MCF 10A (cell line): ENCODE measurements around the gene PTAFR. TPM values are rescaled to one million over a fixed set of nuclear protein-coding genes. Genes with fewer than 3 reads are reported as not detected.
A peak's percentile ranks its signal among the peaks of the same experiment; 100 is the strongest.

Experiments
- BruUV-seq: library from RNA; stranded (reverse); fragments of 400-500 nt; replicated peaks from 2 replicates; lab custom pipeline; 2021; lab: Mats Ljungman, UMichigan
- CTCF ChIA-PET: fragments of 300-600 bp; sonication (Branson Sonifier 250); formaldehyde crosslinking; extraction: SDS; loops from one replicate; lab custom pipeline; 2021; ENCODE audit warnings: antibody characterized with exemption, inconsistent platforms; lab: Yijun Ruan, JAX
- POLR2A ChIA-PET: fragments of 300-600, 350-650 bp; sonication (Branson Sonifier 250); formaldehyde crosslinking; extraction: SDS; loops from one replicate; lab custom pipeline; 2020; ENCODE audit warnings: antibody characterized with exemption, inconsistent platforms; lab: Yijun Ruan, JAX
- DNase-seq: peaks from one replicate; pipeline ENCODE4 v3.0.0-alpha.2; 2018; ENCODE audit not compliant: unreplicated experiment
- H3K27ac Mint-ChIP-seq: one replicate; pipeline ENCODE4 v1.8.0; 2022; ENCODE audit warnings: mild to moderate bottlenecking, low read depth, mixed read lengths; ENCODE audit not compliant: unreplicated experiment
- H3K27me3 Mint-ChIP-seq: one replicate; pipeline ENCODE4 v1.8.0; 2022; ENCODE audit warnings: mixed read lengths; ENCODE audit not compliant: insufficient read depth, unreplicated experiment
- H3K36me3 Mint-ChIP-seq: one replicate; pipeline ENCODE4 v1.8.0; 2022; ENCODE audit warnings: mild to moderate bottlenecking, moderate library complexity, mixed read lengths; ENCODE audit not compliant: insufficient read depth, unreplicated experiment
- H3K4me1 Mint-ChIP-seq: one replicate; pipeline ENCODE4 v1.8.0; 2022; ENCODE audit warnings: mixed read lengths; ENCODE audit not compliant: insufficient read depth, unreplicated experiment
- H3K4me3 Mint-ChIP-seq: one replicate; pipeline ENCODE4 v1.8.0; 2022; ENCODE audit warnings: mild to moderate bottlenecking, moderate library complexity, mixed read lengths; ENCODE audit not compliant: unreplicated experiment
- H3K9me3 Mint-ChIP-seq: one replicate; pipeline ENCODE4 v1.8.0; 2022; ENCODE audit warnings: mixed read lengths; ENCODE audit not compliant: unreplicated experiment
- CTCF ChIP-seq: fragments of 200-600 bp; IDR thresholded peaks from one replicate; pipeline ENCODE4 v1.8.0; 2022; ENCODE audit warnings: antibody characterized with exemption, mild to moderate bottlenecking; ENCODE audit not compliant: unreplicated experiment
- intact Hi-C: fragments of 100-400 bp; cut with micrococcal nuclease; formaldehyde crosslinking; loops from 2 replicates; pipeline ENCODE4 v1.14.1; 2022
- total RNA-seq: library from RNA; stranded (reverse); gene quantifications from 2 replicates; pipeline ENCODE4 v1.2.3, GENCODE V29; 2022

Gene PTAFR
- total RNA-seq, 1 experiment from 2014 or later, result 1.6 TPM

GRCh38 chr1:28208818-28209441 is 32.4 kb upstream of the PTAFR start:
- Mint-ChIP-seq H3K4me3 (no peak overlapping the region), H3K4me1 (peaks cover 9% of the 10 kb centered on the region), H3K27me3 (no peaks in the 10 kb centered on the region)

GRCh38 chr1:28205243-28205642 is 28.8 kb upstream of the PTAFR start:
- DNase-seq, result no peak
- POLR2A ChIA-PET, result interaction anchor here (0.6 to 1.5 kb wide), 4 partner anchors 8 to 166 kb away, joined by 3 to 5 read pairs (median 3); partner anchors contain the start of gene EYA3
- H3K36me3 Mint-ChIP-seq, result peaks cover 81% of the 10 kb centered on the region
- peaks cover 9% of the 10 kb centered on the region for H3K4me1 Mint-ChIP-seq
- no TSS peak for BruUV-seq
- H3K9me3 Mint-ChIP-seq, result no peaks in the 10 kb centered on the region
- H3K4me3 Mint-ChIP-seq, result no peak overlapping the region
- no peak overlapping the region for H3K27ac Mint-ChIP-seq
- intact Hi-C loops, result loop anchor here (5.0 to 10.0 kb wide), 2 partner anchors 200 to 348 kb away; no protein-coding TSS in a partner anchor
- no peaks in the 10 kb centered on the region for H3K27me3 Mint-ChIP-seq
- no peak for TF ChIP-seq CTCF
- CTCF ChIA-PET, result interaction anchor here (0.6 to 5.6 kb wide), 4 partner anchors 9 to 349 kb away, joined by 3 to 34 read pairs (median 4); no protein-coding TSS in a partner anchor

More at GRCh38 chr1:28208818-28209441, 32.4 kb upstream of the PTAFR start:
- Mint-ChIP-seq H3K27ac (no peak overlapping the region), H3K36me3 (peaks cover 69% of the 10 kb centered on the region), H3K9me3 (no peaks in the 10 kb centered on the region)
- DNase-seq, result peak; percentile 78
- no TSS peak for BruUV-seq
- ChIA-PET CTCF (interaction anchor here (0.6 to 6.4 kb wide), 25 partner anchors 9 to 561 kb away, joined by 3 to 123 read pairs (median 4); partner anchors contain the start of gene EYA3), POLR2A (interaction anchor here (0.6 to 3.2 kb wide), 12 partner anchors 15 to 304 kb away, joined by 3 to 26 read pairs (median 4); partner anchors contain the start of genes ATP5IF1 and EYA3)
- intact Hi-C loops, result loop anchor here (1.0 to 10.0 kb wide), 3 partner anchors 118 to 352 kb away; no protein-coding TSS in a partner anchor
- peak; percentile 80 for TF ChIP-seq CTCF

GRCh38 chr1:28200234-28200873 is 23.9 kb upstream of the PTAFR start:
- Mint-ChIP-seq H3K4me3 (no peak overlapping the region), H3K27ac (no peak overlapping the region), H3K9me3 (no peaks in the 10 kb centered on the region), H3K36me3 (peaks cover 59% of the 10 kb centered on the region), H3K4me1 (peaks cover 15% of the 10 kb centered on the region), H3K27me3 (no peaks in the 10 kb centered on the region)
- ChIA-PET POLR2A (interaction anchor here (0.6 kb wide), 1 partner anchor 14 kb away, joined by 3 read pairs; no protein-coding TSS in a partner anchor), CTCF (no interaction called here)
- intact Hi-C loops, result loop anchor here (10.0 kb wide), 1 partner anchor 196 kb away; no protein-coding TSS in a partner anchor
- DNase-seq, result no peak
- no peak for TF ChIP-seq CTCF
- BruUV-seq, result no TSS peak
